ENCODE data around the gene OSMR.

- no peak for TF ChIP-seq POLR2A (IDR thresholded peaks at IDR 0.05)
- TF ChIP-seq, protein P1, sequence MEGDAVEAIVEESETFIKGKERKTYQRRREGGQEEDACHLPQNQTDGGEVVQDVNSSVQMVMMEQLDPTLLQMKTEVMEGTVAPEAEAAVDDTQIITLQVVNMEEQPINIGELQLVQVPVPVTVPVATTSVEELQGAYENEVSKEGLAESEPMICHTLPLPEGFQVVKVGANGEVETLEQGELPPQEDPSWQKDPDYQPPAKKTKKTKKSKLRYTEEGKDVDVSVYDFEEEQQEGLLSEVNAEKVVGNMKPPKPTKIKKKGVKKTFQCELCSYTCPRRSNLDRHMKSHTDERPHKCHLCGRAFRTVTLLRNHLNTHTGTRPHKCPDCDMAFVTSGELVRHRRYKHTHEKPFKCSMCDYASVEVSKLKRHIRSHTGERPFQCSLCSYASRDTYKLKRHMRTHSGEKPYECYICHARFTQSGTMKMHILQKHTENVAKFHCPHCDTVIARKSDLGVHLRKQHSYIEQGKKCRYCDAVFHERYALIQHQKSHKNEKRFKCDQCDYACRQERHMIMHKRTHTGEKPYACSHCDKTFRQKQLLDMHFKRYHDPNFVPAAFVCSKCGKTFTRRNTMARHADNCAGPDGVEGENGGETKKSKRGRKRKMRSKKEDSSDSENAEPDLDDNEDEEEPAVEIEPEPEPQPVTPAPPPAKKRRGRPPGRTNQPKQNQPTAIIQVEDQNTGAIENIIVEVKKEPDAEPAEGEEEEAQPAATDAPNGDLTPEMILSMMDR (IDR thresholded peaks at IDR 0.05), result no peak
These were observed 79.5 kb downstream of the OSMR start for GRCh38 chr5:38925154-38925925.

All from tibial nerve (tissue), 3 donors.